AG04449 (cell line): ENCODE measurements around the gene KRTAP13-1.

Experiments
- CTCF ChIA-PET: fragments of 350-600 bp; formaldehyde crosslinking; extraction: SDS; loops from one replicate; lab custom pipeline; 2021; ENCODE audit warnings: antibody characterized with exemption; lab: Yijun Ruan, JAX
- POLR2A ChIA-PET: fragments of 400-600, 350-600 bp; formaldehyde crosslinking; extraction: SDS; loops from one replicate; lab custom pipeline; 2020; ENCODE audit warnings: antibody characterized with exemption, inconsistent platforms; lab: Yijun Ruan, JAX
- DNase-seq: peaks from one replicate; pipeline ENCODE4 v3.0.0-alpha.2; 2010; ENCODE audit warnings: low read depth, low spot score
- H3K4me3 ChIP-seq: 2 replicates; pipeline ENCODE4 v1.5.1; 2011; ENCODE audit warnings: low read depth, mild to moderate bottlenecking, control low read depth, low read length
- CTCF ChIP-seq: IDR thresholded peaks from one replicate; pipeline ENCODE4 v1.5.1; 2011; ENCODE audit warnings: mild to moderate bottlenecking, moderate library complexity, low read length, control low read depth, inconsistent platforms; ENCODE audit not compliant: insufficient read depth; ENCODE audit errors: missing control alignments

Gene KRTAP13-1

GRCh38 chr21:30444204-30444603 is 48.4 kb downstream of the KRTAP13-1 start:
- H3K4me3 ChIP-seq: no peak overlapping the region
- ChIA-PET CTCF (no interaction called here), POLR2A (no interaction called here)
- TF ChIP-seq CTCF: no peak
- no peak for DNase-seq
